ENCODE results near the gene ZDHHC22.

GRCh38 chr14:77154421-77154820 lies 12.8 kb upstream of the ZDHHC22 start:
- TF ChIP-seq POLR2A (IDR thresholded peaks at IDR 0.05), result no peak
- TF ChIP-seq CTCF (IDR thresholded peaks at IDR 0.05), result no peak

Data from adrenal gland (tissue), 5 donors.